Esophagus squamous epithelium (tissue), 4 donors: ENCODE results near the gene GRK4.

Experiments
- POLR2A ChIP-seq, 4 donors: fragments of 450-650 bp; IDR thresholded peaks; one replicate each; pipeline ENCODE4 v1.6.1; 2017; ENCODE audit warnings: antibody characterized with exemption in 4 of 4, mild to moderate bottlenecking in 4 of 4, moderate library complexity in 3 of 4
- TF ChIP-seq, protein P1 (sequence below), 6 experiments: fragments of 450-650 bp in 4 of 6; fragments of 200-600 bp in 2 of 6; sonication (generic) in 2 of 6; IDR thresholded peaks; one replicate each; pipeline ENCODE4 v1.5.1; 2016 to 2019; ENCODE audit warnings: antibody characterized with exemption in 6 of 6, mild to moderate bottlenecking in 4 of 6, moderate library complexity in 4 of 6

DNA sequence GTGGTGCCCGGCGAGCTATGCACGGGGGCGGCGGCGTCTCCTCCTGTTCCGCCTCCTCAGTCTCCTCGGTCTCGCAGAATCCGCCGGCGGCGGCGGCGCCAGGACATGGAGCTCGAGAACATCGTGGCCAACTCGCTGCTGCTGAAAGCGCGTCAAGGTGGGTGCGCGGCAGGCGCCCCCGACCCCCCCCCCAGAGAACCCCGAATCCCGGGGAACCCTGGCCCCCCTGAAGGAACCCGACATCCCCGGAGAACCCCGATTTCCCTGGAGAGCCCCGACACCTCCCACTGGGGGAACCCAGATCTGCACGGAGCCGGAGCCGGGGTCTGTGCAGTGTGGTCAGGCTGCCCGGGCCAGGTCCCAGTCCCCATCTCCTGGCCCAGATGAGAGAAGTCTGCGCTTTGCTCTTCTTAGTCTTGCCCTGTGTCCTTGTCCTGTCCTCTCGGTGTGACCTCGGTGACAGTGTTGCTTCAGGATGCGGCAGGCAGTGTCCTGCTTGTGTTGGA, 648 bp downstream of the GRK4 start:
- no peak for TF ChIP-seq POLR2A (IDR thresholded peaks at IDR 0.05)
- TF ChIP-seq, protein P1, sequence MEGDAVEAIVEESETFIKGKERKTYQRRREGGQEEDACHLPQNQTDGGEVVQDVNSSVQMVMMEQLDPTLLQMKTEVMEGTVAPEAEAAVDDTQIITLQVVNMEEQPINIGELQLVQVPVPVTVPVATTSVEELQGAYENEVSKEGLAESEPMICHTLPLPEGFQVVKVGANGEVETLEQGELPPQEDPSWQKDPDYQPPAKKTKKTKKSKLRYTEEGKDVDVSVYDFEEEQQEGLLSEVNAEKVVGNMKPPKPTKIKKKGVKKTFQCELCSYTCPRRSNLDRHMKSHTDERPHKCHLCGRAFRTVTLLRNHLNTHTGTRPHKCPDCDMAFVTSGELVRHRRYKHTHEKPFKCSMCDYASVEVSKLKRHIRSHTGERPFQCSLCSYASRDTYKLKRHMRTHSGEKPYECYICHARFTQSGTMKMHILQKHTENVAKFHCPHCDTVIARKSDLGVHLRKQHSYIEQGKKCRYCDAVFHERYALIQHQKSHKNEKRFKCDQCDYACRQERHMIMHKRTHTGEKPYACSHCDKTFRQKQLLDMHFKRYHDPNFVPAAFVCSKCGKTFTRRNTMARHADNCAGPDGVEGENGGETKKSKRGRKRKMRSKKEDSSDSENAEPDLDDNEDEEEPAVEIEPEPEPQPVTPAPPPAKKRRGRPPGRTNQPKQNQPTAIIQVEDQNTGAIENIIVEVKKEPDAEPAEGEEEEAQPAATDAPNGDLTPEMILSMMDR (IDR thresholded peaks at IDR 0.05) = no peak
